GM12878 (cell line): ENCODE results near the gene PRKAR2B.

Source experiments
- CHD2 ChIP-seq: IDR thresholded peaks from 2 replicates; pipeline ENCODE4 v1.6.1; 2011; ENCODE audit warnings: low read depth, low read length, improper control_type of control experiment, borderline replicate concordance
- HDGF ChIP-seq: fragments of 450-650 bp; IDR thresholded peaks from 2 replicates; pipeline ENCODE4 v1.6.1; 2016; ENCODE audit warnings: antibody characterized with exemption
- LARP7 ChIP-seq: fragments of 450-650 bp; IDR thresholded peaks from 2 replicates; pipeline ENCODE4 v1.6.1; 2017; ENCODE audit warnings: mild to moderate bottlenecking
- SIX5 ChIP-seq: IDR thresholded peaks from 2 replicates; pipeline ENCODE4 v1.6.1; 2011; ENCODE audit warnings: mild to moderate bottlenecking, low read depth, low read length, moderate library complexity; ENCODE audit not compliant: severe bottlenecking
- TF ChIP-seq, protein P1 (sequence below), 3 experiments: IDR thresholded peaks in 2 of 3; conservative IDR thresholded peaks in 1 of 3; 2 replicates each; pipeline ENCODE4 v1.5.1; 2011; ENCODE audit warnings: low read depth in 3 of 3, low read length in 3 of 3, mild to moderate bottlenecking in 3 of 3, control low read depth in 2 of 3, moderate library complexity in 2 of 3, inconsistent platforms in 1 of 3, mixed read lengths in 1 of 3; ENCODE audit not compliant: control insufficient read depth in 2 of 3, insufficient read depth in 1 of 3; ENCODE audit errors: extremely low read depth in 1 of 3

DNA sequence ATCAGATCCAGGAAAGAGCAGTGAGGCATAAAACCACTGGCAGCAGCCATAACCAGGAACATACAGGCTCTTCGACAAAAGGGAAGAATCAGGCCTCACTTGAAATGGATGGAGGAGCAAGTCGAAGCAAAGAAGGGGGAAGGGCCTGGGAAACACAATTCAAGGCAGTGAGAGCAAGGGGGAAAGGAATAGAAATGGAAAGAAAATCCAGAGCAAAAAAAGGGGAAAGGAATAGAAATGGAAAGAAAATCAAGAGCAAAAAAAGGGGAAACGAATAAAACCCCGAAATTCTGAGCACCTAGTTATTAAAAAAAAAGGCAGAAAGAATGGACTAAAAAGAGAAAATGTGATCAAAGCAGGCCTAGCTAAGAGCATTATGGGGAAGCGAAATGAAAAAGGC, 24.1 kb upstream of the PRKAR2B start:
- TF ChIP-seq LARP7 (no peak), SIX5 (no peak), CHD2 (no peak), HDGF (no peak)
- TF ChIP-seq, protein P1, sequence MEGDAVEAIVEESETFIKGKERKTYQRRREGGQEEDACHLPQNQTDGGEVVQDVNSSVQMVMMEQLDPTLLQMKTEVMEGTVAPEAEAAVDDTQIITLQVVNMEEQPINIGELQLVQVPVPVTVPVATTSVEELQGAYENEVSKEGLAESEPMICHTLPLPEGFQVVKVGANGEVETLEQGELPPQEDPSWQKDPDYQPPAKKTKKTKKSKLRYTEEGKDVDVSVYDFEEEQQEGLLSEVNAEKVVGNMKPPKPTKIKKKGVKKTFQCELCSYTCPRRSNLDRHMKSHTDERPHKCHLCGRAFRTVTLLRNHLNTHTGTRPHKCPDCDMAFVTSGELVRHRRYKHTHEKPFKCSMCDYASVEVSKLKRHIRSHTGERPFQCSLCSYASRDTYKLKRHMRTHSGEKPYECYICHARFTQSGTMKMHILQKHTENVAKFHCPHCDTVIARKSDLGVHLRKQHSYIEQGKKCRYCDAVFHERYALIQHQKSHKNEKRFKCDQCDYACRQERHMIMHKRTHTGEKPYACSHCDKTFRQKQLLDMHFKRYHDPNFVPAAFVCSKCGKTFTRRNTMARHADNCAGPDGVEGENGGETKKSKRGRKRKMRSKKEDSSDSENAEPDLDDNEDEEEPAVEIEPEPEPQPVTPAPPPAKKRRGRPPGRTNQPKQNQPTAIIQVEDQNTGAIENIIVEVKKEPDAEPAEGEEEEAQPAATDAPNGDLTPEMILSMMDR (IDR thresholded peaks at IDR 0.05 in 2 of 3, conservative IDR thresholded peaks at IDR 0.05 in 1 of 3; ENCODE audit: control insufficient read depth in 2 of 3, extremely low read depth in 1 of 3, insufficient read depth in 1 of 3, low read depth in 3 of 3, low read length in 3 of 3): no peak
